Astrocyte (in vitro differentiated cells and primary cell): ENCODE measurements around the gene TFEB. TPM values are rescaled to one million over a fixed set of nuclear protein-coding genes. Genes with fewer than 3 reads are reported as not detected.
A peak's percentile ranks its signal among the peaks of the same experiment; 100 is the strongest.

Source experiments
- DNase-seq: peaks from one replicate; pipeline ENCODE4 v3.0.0-alpha.2; 2010; ENCODE audit warnings: low read depth
- FAIRE-seq: peaks from 2 replicates; lab custom pipeline; 2011; peaks lifted over from hg19 to GRCh38; lab: Jason Lieb, UNC
- H2AFZ ChIP-seq: 2 replicates; pipeline ENCODE4 v1.6.0; 2012; ENCODE audit warnings: low read depth, low read length, inconsistent platforms
- H3K27ac ChIP-seq: 2 replicates; pipeline ENCODE4 v1.5.1; 2011; ENCODE audit warnings: low read depth, low read length, inconsistent platforms
- H3K27me3 ChIP-seq: 2 replicates; pipeline ENCODE4 v1.6.0; 2011; ENCODE audit warnings: low read length, inconsistent platforms; ENCODE audit not compliant: insufficient read depth
- H3K36me3 ChIP-seq: 2 replicates; pipeline ENCODE4 v1.5.1; 2011; ENCODE audit warnings: low read length, inconsistent platforms; ENCODE audit not compliant: insufficient read depth
- H3K4me1 ChIP-seq: 2 replicates; pipeline ENCODE4 v1.5.1; 2011; ENCODE audit warnings: low read length, inconsistent platforms; ENCODE audit not compliant: insufficient read depth
- H3K4me2 ChIP-seq: 2 replicates; pipeline ENCODE4 v1.6.0; 2012; ENCODE audit warnings: low read length, inconsistent platforms
- H3K4me3 ChIP-seq: 2 replicates; pipeline ENCODE4 v1.5.1; 2011; ENCODE audit warnings: low read depth, mild to moderate bottlenecking, low read length, inconsistent platforms; ENCODE audit not compliant: insufficient read depth
- H3K79me2 ChIP-seq: 2 replicates; pipeline ENCODE4 v1.6.0; 2012; ENCODE audit warnings: mild to moderate bottlenecking, low read length, inconsistent platforms; ENCODE audit not compliant: insufficient read depth
- H3K9ac ChIP-seq: 2 replicates; pipeline ENCODE4 v1.6.0; 2012; ENCODE audit warnings: mild to moderate bottlenecking, low read length, inconsistent platforms
- H3K9me3 ChIP-seq: 2 replicates; pipeline ENCODE4 v1.5.1; 2012; ENCODE audit warnings: low read depth, mild to moderate bottlenecking, low read length, inconsistent platforms; ENCODE audit not compliant: insufficient read depth
- H4K20me1 ChIP-seq: 2 replicates; pipeline ENCODE4 v1.6.0; 2012; ENCODE audit warnings: low read length, inconsistent platforms; ENCODE audit not compliant: insufficient read depth
- H3K27ac Mint-ChIP-seq: one replicate; pipeline ENCODE4 v1.8.0; 2021; ENCODE audit warnings: mild to moderate bottlenecking, mixed read lengths; ENCODE audit not compliant: unreplicated experiment
- H3K27me3 Mint-ChIP-seq: one replicate; pipeline ENCODE4 v1.8.0; 2021; ENCODE audit warnings: low read depth, mixed read lengths; ENCODE audit not compliant: unreplicated experiment
- H3K36me3 Mint-ChIP-seq: one replicate; pipeline ENCODE4 v1.8.0; 2021; ENCODE audit warnings: low read depth, mixed read lengths; ENCODE audit not compliant: unreplicated experiment
- H3K4me1 Mint-ChIP-seq: one replicate; pipeline ENCODE4 v1.8.0; 2021; ENCODE audit warnings: low read depth, mixed read lengths; ENCODE audit not compliant: unreplicated experiment
- H3K4me3 Mint-ChIP-seq: one replicate; pipeline ENCODE4 v1.8.0; 2021; ENCODE audit warnings: mild to moderate bottlenecking, moderate library complexity, mixed read lengths; ENCODE audit not compliant: unreplicated experiment
- H3K9me3 Mint-ChIP-seq: one replicate; pipeline ENCODE4 v1.8.0; 2021; ENCODE audit warnings: mild to moderate bottlenecking, mixed read lengths; ENCODE audit not compliant: unreplicated experiment
- CTCF ChIP-seq: IDR thresholded peaks from 2 replicates; pipeline ENCODE4 v1.5.1; 2011; ENCODE audit warnings: low read depth, mild to moderate bottlenecking, inconsistent platforms, low read length, moderate library complexity; ENCODE audit not compliant: insufficient read depth
- EZH2 ChIP-seq: IDR thresholded peaks from 2 replicates; pipeline ENCODE4 v1.6.1; 2012; ENCODE audit warnings: mild to moderate bottlenecking, low read length, inconsistent platforms; ENCODE audit not compliant: insufficient read depth
- total RNA-seq: library from RNA; stranded (reverse); gene quantifications from 2 replicates; pipeline ENCODE4 v1.2.1, GENCODE V29; 2021

The TFEB gene
- total RNA-seq, 1 donor from 2014 or later, result 4.7 TPM

GRCh38 chr6:41658636-41659035, 76.8 kb downstream of the TFEB start:
- Mint-ChIP-seq H3K9me3 (peaks cover 3% of the 10 kb centered on the region), H3K4me1 (peaks cover 16% of the 10 kb centered on the region), H3K36me3 (peaks cover 1% of the 10 kb centered on the region), H3K27me3 (peaks cover 32% of the 10 kb centered on the region), H3K27ac (no peak overlapping the region), H3K4me3 (no peak overlapping the region)
- Histone ChIP-seq H3K9me3 (no peaks in the 10 kb centered on the region), H3K4me1 (peaks cover 12% of the 10 kb centered on the region), H3K9ac (no peak overlapping the region), H3K4me3 (no peak overlapping the region), H3K79me2 (no peaks in the 10 kb centered on the region), H4K20me1 (no peaks in the 10 kb centered on the region), H3K36me3 (no peaks in the 10 kb centered on the region), H2AFZ (no peak overlapping the region), H3K27ac (no peak overlapping the region), H3K27me3 (peaks cover 11% of the 10 kb centered on the region), H3K4me2 (no peak overlapping the region)
- TF ChIP-seq EZH2 (no peak), CTCF (no peak)
- DNase-seq (no peak), FAIRE-seq (no peak)

GRCh38 chr6:41657131-41658094, 78.0 kb downstream of the TFEB start:
- Histone ChIP-seq H3K27me3 (peaks cover 7% of the 10 kb centered on the region), H3K4me3 (no peak overlapping the region), H3K36me3 (peaks cover 5% of the 10 kb centered on the region), H3K9me3 (no peaks in the 10 kb centered on the region), H3K4me1 (peaks cover 12% of the 10 kb centered on the region), H3K4me2 (no peak overlapping the region), H2AFZ (no peak overlapping the region), H3K9ac (no peak overlapping the region), H3K79me2 (no peaks in the 10 kb centered on the region), H4K20me1 (no peaks in the 10 kb centered on the region), H3K27ac (no peak overlapping the region)
- Mint-ChIP-seq H3K27me3 (peaks cover 26% of the 10 kb centered on the region), H3K4me3 (peak overlapping the region; percentile 42), H3K4me1 (peaks cover 16% of the 10 kb centered on the region), H3K9me3 (peaks cover 2% of the 10 kb centered on the region), H3K27ac (no peak overlapping the region), H3K36me3 (peaks cover 1% of the 10 kb centered on the region)
- TF ChIP-seq CTCF, result no peak
- no peak for TF ChIP-seq EZH2
- FAIRE-seq (no peak), DNase-seq (no peak)
